GM23248 (cell line): ENCODE measurements around the gene NFIA.

Experiments
- EZH2 ChIP-seq: fragments of 200-600 bp; sonication (generic); IDR thresholded peaks from 2 replicates; pipeline ENCODE4 v1.6.1; 2018; ENCODE audit warnings: antibody characterized with exemption, mild to moderate bottlenecking; ENCODE audit not compliant: insufficient read depth, poor library complexity, severe bottlenecking
- EZH2phosphoT487 ChIP-seq: fragments of 200-600 bp; sonication (generic); IDR thresholded peaks from 2 replicates; pipeline ENCODE4 v1.6.1; 2018; ENCODE audit warnings: antibody characterized with exemption, moderate library complexity, mild to moderate bottlenecking, low read depth; ENCODE audit not compliant: insufficient read depth

DNA sequence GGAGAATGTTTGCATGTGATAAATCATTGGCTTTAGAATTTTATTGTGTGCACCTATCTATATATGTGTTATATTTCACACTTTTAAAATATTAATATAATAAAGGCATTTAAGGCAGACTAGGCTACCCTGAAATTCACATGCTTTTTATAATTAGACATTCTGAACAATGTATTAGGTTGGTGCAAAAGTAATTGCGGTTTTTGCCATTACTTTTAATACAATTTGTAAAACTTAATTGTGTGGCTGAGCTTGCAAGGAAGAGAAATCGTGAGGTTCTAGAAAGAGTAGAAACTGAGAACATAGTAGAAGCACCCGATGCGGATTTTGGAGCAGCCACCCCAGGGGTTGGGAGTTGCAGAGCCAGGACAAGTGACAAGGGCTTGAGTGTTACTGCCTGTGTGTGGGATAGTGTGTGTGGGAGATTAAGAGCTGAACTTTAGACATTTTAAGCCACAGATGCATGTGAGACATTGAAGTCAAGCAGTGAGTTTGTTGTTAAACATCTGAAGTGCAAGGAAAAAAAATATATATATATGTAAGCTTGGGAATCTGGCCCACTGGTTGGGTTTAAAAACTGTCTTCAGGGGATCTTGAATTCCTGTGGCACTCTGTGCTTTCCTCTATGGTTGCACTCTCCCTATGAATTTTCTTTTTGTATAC lies 398.0 kb downstream of the NFIA start:
- TF ChIP-seq EZH2 (no peak), EZH2phosphoT487 (no peak)
